ENCODE measurements around the gene COMMD6.

- TF ChIP-seq CTCF (IDR thresholded peaks at IDR 0.05; ENCODE audit: low read depth, low read length) = no peak
- no peak for TF ChIP-seq POLR2A (IDR thresholded peaks at IDR 0.05; ENCODE audit: extremely low read depth, insufficient read length)
- TF ChIP-seq MAX (IDR thresholded peaks at IDR 0.05; ENCODE audit: low read depth, low read length) = no peak
- TF ChIP-seq MYC (IDR thresholded peaks at IDR 0.05; ENCODE audit: low read depth, low read length) = no peak
Measured at GRCh38 chr13:75547917-75548316, 10.3 kb upstream of the COMMD6 start.
